Right cardiac atrium (tissue), 5 donors: Measurements from ENCODE around the gene RTN1. TPM values are rescaled to one million over a fixed set of nuclear protein-coding genes. Genes with fewer than 3 reads are reported as not detected.

Experiments used
- ATAC-seq, 2 donors: fragments of 200-7000 bp; cut with Tn5 transposase; one replicate each; pipeline versions ENCODE4 v1.8.0 to v1.9.1; 2020; ENCODE audit warnings: moderate library complexity in 2 of 2, mild to moderate bottlenecking in 1 of 2
- DNase-seq, 3 donors: peaks; one replicate each; pipeline ENCODE4 v3.0.0-alpha.2; 2020
- H3K27ac ChIP-seq: one replicate; pipeline ENCODE4 v1.5.1; 2013; ENCODE audit warnings: mild to moderate bottlenecking, low read length, control low read depth, moderate library complexity
- H3K27me3 ChIP-seq: one replicate; pipeline ENCODE4 v1.6.1; 2013; ENCODE audit not compliant: control insufficient read depth, insufficient read depth
- H3K4me1 ChIP-seq: one replicate; pipeline ENCODE4 v1.6.1; 2013; ENCODE audit warnings: low read length; ENCODE audit not compliant: control insufficient read depth, insufficient read depth
- H3K4me3 ChIP-seq: one replicate; pipeline ENCODE4 v1.5.1; 2013; ENCODE audit warnings: low read length, control low read depth
- H3K9me3 ChIP-seq: one replicate; pipeline ENCODE4 v1.6.1; 2013; ENCODE audit warnings: low read length; ENCODE audit not compliant: control insufficient read depth
- WGBS: extraction: QIAGEN DNeasy Blood & Tissue Kit; methylation state at CpG from one replicate; pipeline ENCODE4 v1.1.7; 2013; 5-methylcytosine and 5-hydroxymethylcytosine counted together
- intact Hi-C, 4 donors: fragments of 100-400 bp; cut with DNase I; formaldehyde crosslinking; loops; one replicate each; pipeline versions ENCODE4 v1.11.0 to v1.14.0; 2022 to 2023
- long read RNA-seq, 4 donors: library from polyadenylated mRNA; unstranded; transcript quantifications; one replicate each; pipeline ENCODE4 v2.0.0, GENCODE V29; 2020 to 2021
- polyA plus RNA-seq: library from polyadenylated mRNA; stranded (reverse); fragments of 200-250 nt; gene quantifications from one replicate; pipeline ENCODE4 v1.2.3, GENCODE V29; 2013
- total RNA-seq, 4 donors: library from RNA; stranded (reverse); fragmentation: NEBNext Ultra II Directional; extraction: Animal tissue kit (Norgen Biotek cat#: 25700); gene quantifications; one replicate each; pipeline ENCODE4 v1.2.1, GENCODE V29; 2021
- donor health status: healthy with polysubstance abuse.
- donor health status: DM: no; HTN: yes; CAD: no.
- donor health status: DM: no; HTN: no; CAD: no.
- donor health status: DM: no; HTN: yes; CAD: no; lungs with severe emphysema.
- donor health status: DM: yes; HTN: yes; CAD: no.

RTN1 gene
- total RNA-seq (1 to 10 TPM; 2.8 to 3.2 (median 3.0) TPM), polyA plus RNA-seq (1.1 TPM)
- long read RNA-seq, donor 1, partial matches to known transcripts: 0 of 2 reads
- long read RNA-seq, donor 1, other reads (novel, unspliced or antisense): 0 of 2 reads
- long read RNA-seq, donor 2, partial matches to known transcripts: 0 of 3 reads
- long read RNA-seq, donor 2, other reads (novel, unspliced or antisense): 0 of 3 reads
- long read RNA-seq, donor 3, partial matches to known transcripts: 1 of 5 reads
- long read RNA-seq, donor 3, other reads (novel, unspliced or antisense): 0 of 5 reads
- long read RNA-seq, donor 4: 0 reads

GRCh38 chr14:59870277-59871165, at the start of gene RTN1:
Gene RTN1 (minus strand): TSS chr14:59870776. CDS start chr14:59870630, 146 bp downstream.
- DNase-seq (peak; percentile 69 to 87 (median 85)), ATAC-seq (peak; percentile 94 to 95)
- Histone ChIP-seq H3K4me3 (peak within 1 kb of the TSS; percentile 53), H3K4me1 (no peaks in the 10 kb centered on the region), H3K9me3 (no peaks in the 10 kb centered on the region), H3K27me3 (no peaks in the 10 kb centered on the region), H3K27ac (no peak within 1 kb of the TSS)
- intact Hi-C loops: no loop called here
- WGBS: 1% methylated on average over 83 of the region's 84 CpGs

GRCh38 chr14:59920378-59920683, 49.8 kb upstream of the RTN1 start:
- 61% methylated on average over 1 of the region's 1 CpG for WGBS
- no peaks in the 10 kb centered on the region for H3K4me1 ChIP-seq
- intact Hi-C loops: no loop called here
- no peak overlapping the region for H3K27ac ChIP-seq
- H3K9me3 ChIP-seq: no peaks in the 10 kb centered on the region
- H3K4me3 ChIP-seq: no peak overlapping the region
- ATAC-seq (no peak), DNase-seq (no peak)
- H3K27me3 ChIP-seq: no peaks in the 10 kb centered on the region

GRCh38 chr14:59919570-59920377, 49.2 kb upstream of the RTN1 start, which contains the start of gene LRRC9:
Gene LRRC9 (plus strand): TSS chr14:59920144.
- intact Hi-C loops: no loop called here
- Histone ChIP-seq H3K27ac (no peak within 1 kb of the TSS), H3K4me1 (no peaks in the 10 kb centered on the region), H3K4me3 (peak within 1 kb of the TSS; percentile 47), H3K9me3 (no peaks in the 10 kb centered on the region), H3K27me3 (no peaks in the 10 kb centered on the region)
- WGBS: 5% methylated on average over 57 of the region's 57 CpGs
- peak; percentile 47 to 72 for ATAC-seq
- DNase-seq: peak; percentile 26 to 63 (median 57)

GRCh38 chr14:59918824-59919569, 48.4 kb upstream of the RTN1 start:
- peak overlapping the region; percentile 47 for H3K4me3 ChIP-seq
- under 1% methylated on average over 18 of the region's 18 CpGs for WGBS
- no peaks in the 10 kb centered on the region for H3K4me1 ChIP-seq
- ATAC-seq (peak; percentile 66 to 71), DNase-seq (peak in 2 of 3 donors; percentile 22 to 39)
- H3K27me3 ChIP-seq: no peaks in the 10 kb centered on the region
- no peaks in the 10 kb centered on the region for H3K9me3 ChIP-seq
- H3K27ac ChIP-seq: no peak overlapping the region
- intact Hi-C loops: no loop called here

GRCh38 chr14:59913187-59913586, 42.6 kb upstream of the RTN1 start:
- no peaks in the 10 kb centered on the region for H3K9me3 ChIP-seq
- no peak overlapping the region for H3K27ac ChIP-seq

GRCh38 chr14:59912443-59912842, 41.9 kb upstream of the RTN1 start:
- no peak for ATAC-seq
- H3K4me1 ChIP-seq: no peaks in the 10 kb centered on the region
- no peak overlapping the region for H3K27ac ChIP-seq
- H3K4me3 ChIP-seq: no peak overlapping the region
- no peaks in the 10 kb centered on the region for H3K27me3 ChIP-seq
- intact Hi-C loops: no loop called here
- no peak for DNase-seq
- 73% methylated on average over 2 of the region's 2 CpGs for WGBS
- H3K9me3 ChIP-seq: no peaks in the 10 kb centered on the region

More at GRCh38 chr14:59913187-59913586, 42.6 kb upstream of the RTN1 start:
- Histone ChIP-seq H3K4me3 (no peak overlapping the region), H3K4me1 (no peaks in the 10 kb centered on the region), H3K27me3 (no peaks in the 10 kb centered on the region)
- intact Hi-C loops: no loop called here
- DNase-seq: no peak
- 84% methylated on average over 1 of the region's 1 CpG for WGBS
- no peak for ATAC-seq

- 71% methylated on average over 2 of the region's 2 CpGs for WGBS
- H3K27me3 ChIP-seq: no peaks in the 10 kb centered on the region
- intact Hi-C loops: no loop called here
- no peak for ATAC-seq
- no peak overlapping the region for H3K27ac ChIP-seq
- no peaks in the 10 kb centered on the region for H3K4me1 ChIP-seq
- DNase-seq: no peak
- no peak overlapping the region for H3K4me3 ChIP-seq
- no peaks in the 10 kb centered on the region for H3K9me3 ChIP-seq
Measured at GRCh38 chr14:59905188-59905587, 34.6 kb upstream of the RTN1 start.

GRCh38 chr14:59904184-59904583, 33.6 kb upstream of the RTN1 start:
- Histone ChIP-seq H3K9me3 (no peaks in the 10 kb centered on the region), H3K4me1 (no peaks in the 10 kb centered on the region), H3K4me3 (no peak overlapping the region), H3K27ac (no peak overlapping the region), H3K27me3 (no peaks in the 10 kb centered on the region)
- WGBS: 55% methylated on average over 2 of the region's 2 CpGs
- no peak for ATAC-seq
- intact Hi-C loops: no loop called here
- no peak for DNase-seq

GRCh38 chr14:59900556-59900955, 30.0 kb upstream of the RTN1 start:
- Histone ChIP-seq H3K27ac (no peak overlapping the region), H3K9me3 (no peaks in the 10 kb centered on the region), H3K4me1 (no peaks in the 10 kb centered on the region), H3K4me3 (no peak overlapping the region), H3K27me3 (no peaks in the 10 kb centered on the region)
- intact Hi-C loops: no loop called here
- no peak for ATAC-seq
- 69% methylated on average over 3 of the region's 3 CpGs for WGBS
- DNase-seq: no peak

GRCh38 chr14:59897757-59898383, 27.3 kb upstream of the RTN1 start:
- WGBS: 31% methylated on average over 8 of the region's 8 CpGs
- ATAC-seq: peak in 1 of 2 donors; percentile 54
- no peaks in the 10 kb centered on the region for H3K4me1 ChIP-seq

More at GRCh38 chr14:59897757-59898383, 27.3 kb upstream of the RTN1 start:
- no peak overlapping the region for H3K4me3 ChIP-seq
- no peaks in the 10 kb centered on the region for H3K9me3 ChIP-seq
- H3K27ac ChIP-seq: no peak overlapping the region
- intact Hi-C loops: no loop called here
- H3K27me3 ChIP-seq: no peaks in the 10 kb centered on the region
- DNase-seq: no peak
